GM10847 (cell line): Measurements from ENCODE around the gene TMPRSS9.

ENCODE experiments used
- POLR2A ChIP-seq: IDR thresholded peaks from 2 replicates; pipeline ENCODE4 v1.6.1; 2011; ENCODE audit not compliant: insufficient read length; ENCODE audit errors: extremely low read depth

TMPRSS9 gene

GRCh38 chr19:2426611-2427428 is 66.8 kb downstream of the TMPRSS9 start:
- TF ChIP-seq POLR2A = no peak

GRCh38 chr19:2427429-2428320 is 67.6 kb downstream of the TMPRSS9 start, which contains the start of gene TIMM13:
Gene TIMM13 (minus strand): TSS chr19:2427586. CDS start chr19:2427533, 53 bp downstream.
- TF ChIP-seq POLR2A = peak; percentile 52

GRCh38 chr19:2428321-2428690 is 68.2 kb downstream of the TMPRSS9 start:
- TF ChIP-seq POLR2A = no peak

GRCh38 chr19:2428756-2429711 is 69.0 kb downstream of the TMPRSS9 start:
- TF ChIP-seq POLR2A = no peak

GRCh38 chr19:2429917-2430535 is 70.0 kb downstream of the TMPRSS9 start:
- TF ChIP-seq POLR2A = no peak

GRCh38 chr19:2431318-2432055 is 71.4 kb downstream of the TMPRSS9 start:
- TF ChIP-seq POLR2A = no peak

GRCh38 chr19:2432131-2432848 is 72.2 kb downstream of the TMPRSS9 start:
- TF ChIP-seq POLR2A = no peak

- no peak for TF ChIP-seq POLR2A
Measured at GRCh38 chr19:2433854-2434253, 73.8 kb downstream of the TMPRSS9 start.

GRCh38 chr19:2434267-2434666 is 74.2 kb downstream of the TMPRSS9 start:
- TF ChIP-seq POLR2A = no peak

- no peak for TF ChIP-seq POLR2A
Measured at GRCh38 chr19:2434721-2435265, 74.7 kb downstream of the TMPRSS9 start.

GRCh38 chr19:2436384-2436783 is 76.3 kb downstream of the TMPRSS9 start:
- no peak for TF ChIP-seq POLR2A

- no peak for TF ChIP-seq POLR2A
Measured at GRCh38 chr19:2436926-2437325, 76.9 kb downstream of the TMPRSS9 start.

GRCh38 chr19:2438178-2438577 is 78.1 kb downstream of the TMPRSS9 start:
- TF ChIP-seq POLR2A = no peak
